ENCODE measurements around the gene KMT5B. TPM values are rescaled to one million over a fixed set of nuclear protein-coding genes. Genes with fewer than 3 reads are reported as not detected.

Gene KMT5B
- total and polyA plus RNA-seq, 2 of the 13 experiments (the other 11 are each of a cell fraction or from before 2014, with no cell fraction given): 17.6 to 23.7 TPM

DNA sequence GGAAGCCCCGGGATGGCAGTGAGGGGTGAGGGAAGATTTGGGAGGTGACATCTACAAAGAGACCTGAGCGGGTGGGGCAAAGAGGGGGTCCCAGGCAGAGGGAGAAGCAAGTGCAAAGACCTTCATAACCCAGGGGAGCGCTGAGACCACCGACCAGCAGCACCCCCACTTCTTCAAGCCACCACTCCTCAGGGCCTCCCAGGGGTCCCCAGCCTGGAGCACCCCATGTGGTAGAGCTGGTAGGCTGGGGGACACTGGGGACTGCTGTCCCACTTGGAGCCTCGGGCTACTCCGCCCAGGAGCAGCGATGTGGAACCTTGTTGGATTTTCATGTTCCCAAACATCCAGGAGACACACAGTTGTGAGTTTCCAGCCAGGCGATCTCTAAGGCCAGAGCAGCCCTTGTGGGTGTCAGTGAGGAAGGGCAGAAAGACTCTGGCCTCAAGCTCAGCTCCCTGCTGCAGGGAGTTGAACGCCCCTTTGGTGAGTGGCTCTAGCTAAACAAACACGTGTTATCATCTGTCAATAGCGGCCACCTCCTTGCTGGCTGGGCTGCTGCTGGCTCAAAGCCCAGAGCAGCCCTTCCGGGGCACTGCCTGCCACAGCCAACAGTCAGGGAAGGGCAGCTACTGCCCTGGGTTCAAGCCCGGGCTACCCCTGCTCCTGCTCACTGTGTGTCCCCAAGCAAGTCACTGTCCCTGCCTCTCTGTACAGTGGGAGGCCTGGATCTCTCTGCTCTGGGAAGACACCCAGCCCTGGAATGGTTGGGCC is 66.2 kb downstream of the KMT5B start (continued):
- TF ChIP-seq TCF7 (IDR thresholded peaks at IDR 0.05; ENCODE audit: low read depth) (peak; percentile 61), ZBTB42 (CRISPR knock-in tag; IDR thresholded peaks at IDR 0.05) (no peak), ZNF326 (CRISPR knock-in tag; IDR thresholded peaks at IDR 0.05; ENCODE audit: borderline replicate concordance) (no peak), ZNF501 (CRISPR knock-in tag; IDR thresholded peaks at IDR 0.05) (no peak), NCOA5 (CRISPR knock-in tag; IDR thresholded peaks at IDR 0.05) (no peak), ZNF10 (CRISPR knock-in tag; IDR thresholded peaks at IDR 0.05; ENCODE audit: borderline replicate concordance, low read depth) (no peak), SKIL (CRISPR knock-in tag; IDR thresholded peaks at IDR 0.05; ENCODE audit: borderline replicate concordance) (peak; percentile 86), PLRG1 (conservative IDR thresholded peaks at IDR 0.05) (no peak), ZFP91 (CRISPR knock-in tag; IDR thresholded peaks at IDR 0.05; ENCODE audit: borderline replicate concordance) (peak; percentile 83; the same call in 1 of the 2 replicates), PAWR (CRISPR knock-in tag; IDR thresholded peaks at IDR 0.05; ENCODE audit: borderline replicate concordance) (no peak), ZSCAN31 (CRISPR knock-in tag; IDR thresholded peaks at IDR 0.05; ENCODE audit: low read depth) (peak; percentile 88), KDM4B (CRISPR knock-in tag; IDR thresholded peaks at IDR 0.05) (peak; percentile 81), ZNF329 (CRISPR knock-in tag; IDR thresholded peaks at IDR 0.05; ENCODE audit: low read depth) (peak; percentile 77; the same call in 1 of the 2 replicates), PAF1 (CRISPR knock-in tag; IDR thresholded peaks at IDR 0.05) (no peak), HIVEP1 (CRISPR knock-in tag; IDR thresholded peaks at IDR 0.05) (peak; percentile 70; the same call in 1 of the 2 replicates), ZNF564 (CRISPR knock-in tag; IDR thresholded peaks at IDR 0.05) (peak; percentile 83), EEA1 (CRISPR knock-in tag; IDR thresholded peaks at IDR 0.05; ENCODE audit: borderline replicate concordance) (peak; percentile 89; the same call in 1 of the 2 replicates), PRMT3 (CRISPR knock-in tag; IDR thresholded peaks at IDR 0.05; ENCODE audit: borderline replicate concordance, low read depth) (no peak), HMG20A (CRISPR knock-in tag; IDR thresholded peaks at IDR 0.05; ENCODE audit: borderline replicate concordance) (peak; percentile 84; the same call in 1 of the 2 replicates), HDAC6 (IDR thresholded peaks at IDR 0.05; ENCODE audit: low read depth, low read length) (no peak), ZNF224 (CRISPR knock-in tag; IDR thresholded peaks at IDR 0.05) (peak; percentile 66; the same call in 1 of the 2 replicates)
- TF ChIP-seq, protein P1, sequence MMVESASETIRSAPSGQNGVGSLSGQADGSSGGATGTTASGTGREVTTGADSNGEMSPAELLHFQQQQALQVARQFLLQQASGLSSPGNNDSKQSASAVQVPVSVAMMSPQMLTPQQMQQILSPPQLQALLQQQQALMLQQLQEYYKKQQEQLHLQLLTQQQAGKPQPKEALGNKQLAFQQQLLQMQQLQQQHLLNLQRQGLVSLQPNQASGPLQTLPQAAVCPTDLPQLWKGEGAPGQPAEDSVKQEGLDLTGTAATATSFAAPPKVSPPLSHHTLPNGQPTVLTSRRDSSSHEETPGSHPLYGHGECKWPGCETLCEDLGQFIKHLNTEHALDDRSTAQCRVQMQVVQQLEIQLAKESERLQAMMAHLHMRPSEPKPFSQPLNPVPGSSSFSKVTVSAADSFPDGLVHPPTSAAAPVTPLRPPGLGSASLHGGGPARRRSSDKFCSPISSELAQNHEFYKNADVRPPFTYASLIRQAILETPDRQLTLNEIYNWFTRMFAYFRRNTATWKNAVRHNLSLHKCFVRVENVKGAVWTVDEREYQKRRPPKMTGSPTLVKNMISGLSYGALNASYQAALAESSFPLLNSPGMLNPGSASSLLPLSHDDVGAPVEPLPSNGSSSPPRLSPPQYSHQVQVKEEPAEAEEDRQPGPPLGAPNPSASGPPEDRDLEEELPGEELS (CRISPR knock-in tag; IDR thresholded peaks at IDR 0.05): peak; percentile 94
- TF ChIP-seq, protein P2, sequence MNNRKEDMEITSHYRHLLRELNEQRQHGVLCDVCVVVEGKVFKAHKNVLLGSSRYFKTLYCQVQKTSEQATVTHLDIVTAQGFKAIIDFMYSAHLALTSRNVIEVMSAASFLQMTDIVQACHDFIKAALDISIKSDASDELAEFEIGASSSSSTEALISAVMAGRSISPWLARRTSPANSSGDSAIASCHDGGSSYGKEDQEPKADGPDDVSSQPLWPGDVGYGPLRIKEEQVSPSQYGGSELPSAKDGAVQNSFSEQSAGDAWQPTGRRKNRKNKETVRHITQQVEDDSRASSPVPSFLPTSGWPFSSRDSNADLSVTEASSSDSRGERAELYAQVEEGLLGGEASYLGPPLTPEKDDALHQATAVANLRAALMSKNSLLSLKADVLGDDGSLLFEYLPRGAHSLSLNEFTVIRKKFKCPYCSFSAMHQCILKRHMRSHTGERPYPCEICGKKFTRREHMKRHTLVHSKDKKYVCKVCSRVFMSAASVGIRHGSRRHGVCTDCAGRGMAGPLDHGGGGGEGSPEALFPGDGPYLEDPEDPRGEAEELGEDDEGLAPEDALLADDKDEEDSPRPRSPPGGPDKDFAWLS (CRISPR knock-in tag; IDR thresholded peaks at IDR 0.05; ENCODE audit: borderline replicate concordance): peak; percentile 87; the same call in 1 of the 2 replicates

All from HepG2 (cell line).